Peyer's patch (tissue), 4 donors: Measurements from ENCODE around the gene RLN1. TPM values are rescaled to one million over a fixed set of nuclear protein-coding genes. Genes with fewer than 3 reads are reported as not detected.

Source experiments
- DNase-seq, 3 donors: peaks; one replicate each; pipeline ENCODE4 v3.0.0-alpha.2; 2017 to 2019
- H3K27ac ChIP-seq, 4 donors: fragments of 200-600 bp; sonication (generic); one replicate each; pipeline ENCODE4 v1.5.1; 2016 to 2019
- H3K27me3 ChIP-seq, 2 donors: fragments of 200-600 bp; sonication (generic); one replicate each; pipeline ENCODE4 v1.5.1; 2019
- H3K36me3 ChIP-seq, 3 donors: fragments of 200-600 bp; sonication (generic); one replicate each; pipeline ENCODE4 v1.5.1; 2016 to 2019
- H3K4me1 ChIP-seq, 4 donors: fragments of 200-600 bp; sonication (generic); one replicate each; pipeline ENCODE4 v1.5.1; 2016 to 2019
- H3K4me3 ChIP-seq, 4 donors: fragments of 200-600 bp; sonication (generic); 1 replicate in 3 of 4; 2 replicates in 1 of 4; pipeline ENCODE4 v1.5.1; 2016 to 2019; ENCODE audit warnings: mild to moderate bottlenecking in 1 of 4
- H3K9me3 ChIP-seq, 4 donors: fragments of 200-600 bp; sonication (generic); one replicate each; pipeline ENCODE4 v1.5.1; 2016 to 2019; ENCODE audit warnings: mild to moderate bottlenecking in 1 of 4
- CTCF ChIP-seq, 6 experiments: fragments of 450-650 bp in 4 of 6; fragments of 200-600 bp in 2 of 6; sonication (generic) in 1 of 6; IDR thresholded peaks; one replicate each; pipeline ENCODE4 v1.5.1; 2017 to 2019; ENCODE audit warnings: antibody characterized with exemption in 6 of 6, mild to moderate bottlenecking in 3 of 6, moderate library complexity in 1 of 6
- POLR2A ChIP-seq, 2 donors: fragments of 450-650 bp; IDR thresholded peaks; one replicate each; pipeline ENCODE4 v1.5.1; 2017; ENCODE audit warnings: antibody characterized with exemption in 2 of 2, mild to moderate bottlenecking in 2 of 2, moderate library complexity in 2 of 2
- total RNA-seq, 4 donors: library from RNA; depleted of rRNA; stranded (reverse); fragments of >200 nt; gene quantifications; one replicate each; pipeline ENCODE4 v1.1.0, GENCODE V29; 2016

RLN1 gene
- total RNA-seq, 4 donors from 2014 or later: not detected

GRCh38 chr9:5375790-5376477 is 36.3 kb upstream of the RLN1 start:
- Histone ChIP-seq H3K4me1 (no peaks in the 10 kb centered on the region), H3K9me3 (no peaks in the 10 kb centered on the region), H3K36me3 (peaks cover 0 to 2% (median 0%) of the 10 kb centered on the region in 3 donors), H3K27ac (no peak overlapping the region), H3K27me3 (no peaks in the 10 kb centered on the region), H3K4me3 (no peak overlapping the region)
- DNase-seq: no peak
- TF ChIP-seq POLR2A (IDR thresholded peaks at IDR 0.05) (no peak), CTCF (IDR thresholded peaks at IDR 0.05) (no peak)

DNA sequence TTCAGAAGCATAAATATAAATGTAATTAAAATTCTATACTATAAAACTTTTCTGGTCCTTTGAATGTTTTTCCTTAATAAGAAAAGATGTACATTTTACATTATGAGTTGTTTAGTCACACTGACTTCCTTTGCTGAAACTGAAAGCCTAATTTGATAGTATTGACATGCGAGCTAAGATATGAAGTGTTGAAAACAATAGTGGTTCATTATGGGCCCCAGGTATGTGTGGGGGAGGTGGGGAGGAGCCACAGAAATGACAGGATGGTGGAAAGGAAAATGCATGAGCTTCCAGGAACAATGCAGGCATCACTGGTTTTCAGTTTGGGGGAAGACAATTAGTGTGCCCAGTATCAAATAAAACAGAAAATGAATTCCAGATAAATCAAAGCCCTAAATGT is 35.4 kb upstream of the RLN1 start:
- Histone ChIP-seq H3K36me3 (no peaks in the 10 kb centered on the region), H3K4me1 (no peaks in the 10 kb centered on the region), H3K9me3 (no peaks in the 10 kb centered on the region), H3K27me3 (no peaks in the 10 kb centered on the region), H3K4me3 (no peak overlapping the region), H3K27ac (no peak overlapping the region)
- DNase-seq: no peak
- no peak for TF ChIP-seq POLR2A (IDR thresholded peaks at IDR 0.05)
- TF ChIP-seq CTCF (IDR thresholded peaks at IDR 0.05): no peak

DNA sequence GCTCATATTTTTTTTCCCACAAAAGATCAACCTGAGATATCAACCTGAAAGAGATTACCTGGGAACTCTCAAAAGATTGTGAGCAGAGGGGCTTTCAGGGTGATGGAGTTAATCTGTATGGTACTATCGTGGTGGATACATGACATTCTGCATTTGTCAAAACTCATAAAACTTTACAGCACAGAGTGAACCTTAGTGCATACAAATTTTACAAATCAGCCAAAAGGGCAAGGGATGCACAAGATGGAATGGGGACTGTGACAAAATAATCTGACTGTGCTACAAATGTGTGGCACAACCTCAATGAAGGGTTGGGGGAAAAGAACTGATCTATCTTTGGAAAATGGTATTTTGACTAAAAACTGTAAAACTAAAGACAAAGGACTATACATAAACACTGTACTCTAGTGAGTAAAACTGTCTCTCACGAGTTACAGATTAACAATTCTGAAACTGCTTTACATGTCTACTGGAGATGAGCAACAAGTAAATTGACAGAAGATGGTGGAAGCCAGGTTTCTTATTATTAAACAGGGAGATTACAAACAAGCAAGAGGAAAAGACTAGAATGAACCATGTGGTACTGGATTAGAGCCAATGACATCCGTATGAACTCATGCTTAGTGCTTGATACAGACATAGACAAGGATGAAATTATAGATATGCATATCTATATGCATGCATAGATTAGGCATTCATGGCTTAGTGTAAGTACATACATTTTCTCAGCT is 24.8 kb upstream of the RLN1 start:
- H3K4me3 ChIP-seq: no peak overlapping the region
- no peaks in the 10 kb centered on the region for H3K4me1 ChIP-seq
- no peaks in the 10 kb centered on the region for H3K9me3 ChIP-seq
- TF ChIP-seq CTCF (IDR thresholded peaks at IDR 0.05) (no peak), POLR2A (IDR thresholded peaks at IDR 0.05) (no peak)
- H3K27ac ChIP-seq: no peak overlapping the region
- DNase-seq: no peak
- no peaks in the 10 kb centered on the region for H3K36me3 ChIP-seq
- H3K27me3 ChIP-seq: no peaks in the 10 kb centered on the region

DNA sequence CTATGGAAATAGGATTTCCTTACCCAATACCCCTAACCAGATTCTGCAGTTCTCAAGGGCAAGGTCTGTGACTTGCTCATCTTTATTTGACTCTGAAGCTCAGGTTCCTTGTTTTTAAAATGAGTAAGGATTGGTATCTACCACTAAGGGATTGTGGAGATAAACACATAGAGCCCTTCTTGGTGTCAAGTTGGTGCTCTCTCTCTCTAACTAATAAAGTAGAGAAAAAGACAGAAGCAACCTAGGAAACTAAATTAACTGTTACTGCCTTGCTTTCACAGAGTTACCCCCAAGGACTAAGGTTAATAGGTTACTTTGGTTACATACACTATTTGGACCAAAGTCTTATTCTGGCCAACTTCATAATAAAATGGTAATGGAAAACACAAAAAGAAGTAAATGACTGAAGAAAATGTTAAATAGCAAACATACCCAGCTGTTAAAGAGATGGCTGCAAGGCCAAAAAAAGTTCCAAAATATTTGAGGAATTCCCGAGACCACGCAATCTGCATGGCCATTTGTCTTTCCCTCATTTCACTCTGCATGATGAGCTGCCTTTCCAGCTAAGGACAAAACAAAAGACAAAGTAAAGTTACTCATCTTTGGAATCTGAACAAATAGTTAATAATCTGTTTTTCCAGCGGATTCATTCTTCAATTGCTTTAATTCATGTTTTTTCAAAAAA is 21.8 kb upstream of the RLN1 start:
- H3K36me3 ChIP-seq: no peaks in the 10 kb centered on the region
- no peaks in the 10 kb centered on the region for H3K9me3 ChIP-seq
- TF ChIP-seq POLR2A (IDR thresholded peaks at IDR 0.05) (no peak), CTCF (IDR thresholded peaks at IDR 0.05) (no peak)
- no peak overlapping the region for H3K27ac ChIP-seq
- H3K27me3 ChIP-seq: no peaks in the 10 kb centered on the region
- H3K4me3 ChIP-seq: no peak overlapping the region
- no peak for DNase-seq
- H3K4me1 ChIP-seq: no peaks in the 10 kb centered on the region

DNA sequence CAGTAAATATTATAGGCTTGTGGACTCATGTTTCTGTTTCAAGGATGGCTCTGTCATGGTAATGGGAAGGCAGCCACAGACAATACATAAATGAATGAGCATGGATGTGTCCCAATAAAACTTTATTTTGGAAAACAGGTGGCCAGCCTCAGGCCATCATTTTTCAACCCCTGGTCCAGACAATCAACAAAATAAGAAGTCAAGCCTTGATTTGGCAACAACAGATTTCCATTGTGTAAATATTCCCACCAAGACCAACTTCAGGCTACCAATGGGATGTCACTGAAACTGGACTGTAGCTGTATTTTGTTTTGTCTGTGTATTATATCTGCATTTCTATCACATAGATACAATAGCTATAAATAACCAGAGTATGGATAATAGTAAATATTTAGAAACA is 20.7 kb upstream of the RLN1 start:
- TF ChIP-seq CTCF (IDR thresholded peaks at IDR 0.05): no peak
- TF ChIP-seq POLR2A (IDR thresholded peaks at IDR 0.05): no peak
- H3K4me1 ChIP-seq: no peaks in the 10 kb centered on the region

More for the DNA sequence above, 20.7 kb upstream of the RLN1 start:
- no peak overlapping the region for H3K4me3 ChIP-seq
- no peaks in the 10 kb centered on the region for H3K27me3 ChIP-seq
- no peak overlapping the region for H3K27ac ChIP-seq
- DNase-seq: no peak
- H3K36me3 ChIP-seq: no peaks in the 10 kb centered on the region
- no peaks in the 10 kb centered on the region for H3K9me3 ChIP-seq
